HEK293 (cell line): ENCODE results near the gene RAB22A.

Experiments used
- CTCF ChIA-PET: fragments of 350-600 bp; formaldehyde crosslinking; extraction: SDS; loops from one replicate; lab custom pipeline; 2021; ENCODE audit warnings: antibody characterized with exemption; lab: Yijun Ruan, JAX
- POLR2A ChIA-PET: fragments of 300-600 bp; formaldehyde crosslinking; extraction: SDS; loops from one replicate; lab custom pipeline; 2020; ENCODE audit warnings: antibody characterized with exemption, inconsistent platforms; lab: Yijun Ruan, JAX
- H3K27ac ChIP-seq: fragments of 200-500 bp; sonication (Bioruptor generic); 2 replicates; pipeline ENCODE4 v1.5.1; 2014; ENCODE audit warnings: low read depth, low read length, control low read depth, inconsistent platforms; ENCODE audit errors: extremely low read depth
- H3K36me3 ChIP-seq, 2 experiments: fragments of 200-500 bp in 1 of 2; sonication (Bioruptor generic) in 1 of 2; 1 replicate in 1 of 2; 2 replicates in 1 of 2; pipeline ENCODE4 v1.5.1; 2014 to 2017; ENCODE audit warnings: inconsistent platforms in 2 of 2, low read length in 2 of 2; ENCODE audit not compliant: control insufficient read depth in 2 of 2, insufficient read depth in 1 of 2
- H3K4me1 ChIP-seq: fragments of 200-500 bp; sonication (Bioruptor generic); 2 replicates; pipeline ENCODE4 v1.5.1; 2014; ENCODE audit warnings: mild to moderate bottlenecking, low read length, inconsistent platforms; ENCODE audit not compliant: control insufficient read depth, insufficient read depth
- H3K4me3 ChIP-seq: 2 replicates; pipeline ENCODE4 v1.5.1; 2011; ENCODE audit warnings: low read depth, mild to moderate bottlenecking, control low read depth, low read length, moderate library complexity
- H3K9me3 ChIP-seq: fragments of 200-500 bp; sonication (Bioruptor generic); 2 replicates; pipeline ENCODE4 v1.5.1; 2014; ENCODE audit warnings: low read depth, low read length, inconsistent platforms; ENCODE audit not compliant: control insufficient read depth, insufficient read depth
- IKZF3 ChIP-seq: fragments of 450-650 bp; IDR thresholded peaks from 2 replicates; pipeline ENCODE4 v1.5.0; 2018; ENCODE audit warnings: missing biosample characterization, mild to moderate bottlenecking, missing genetic modification characterization, moderate library complexity
- KLF10 ChIP-seq: fragments of 450-650 bp; IDR thresholded peaks from 2 replicates; pipeline ENCODE4 v1.5.1; 2018; ENCODE audit warnings: missing biosample characterization, mild to moderate bottlenecking, missing genetic modification characterization
- KLF7 ChIP-seq: fragments of 450-650 bp; formaldehyde crosslinking; IDR thresholded peaks from 2 replicates; pipeline ENCODE4 v1.5.1; 2016; ENCODE audit warnings: missing biosample characterization, missing genetic modification characterization, borderline replicate concordance
- SALL2 ChIP-seq: fragments of 450-650 bp; formaldehyde crosslinking; IDR thresholded peaks from 2 replicates; pipeline ENCODE4 v1.5.0; 2017; ENCODE audit warnings: missing biosample characterization, mild to moderate bottlenecking, missing genetic modification characterization, borderline replicate concordance
- SP3 ChIP-seq: fragments of 450-650 bp; formaldehyde crosslinking; IDR thresholded peaks from 2 replicates; pipeline ENCODE4 v1.5.1; 2016; ENCODE audit warnings: missing biosample characterization, missing genetic modification characterization
- ZBTB1 ChIP-seq: fragments of 450-650 bp; formaldehyde crosslinking; IDR thresholded peaks from 2 replicates; pipeline ENCODE4 v1.5.1; 2016; ENCODE audit warnings: missing biosample characterization, missing genetic modification characterization
- ZNF214 ChIP-seq: fragments of 450-650 bp; formaldehyde crosslinking; IDR thresholded peaks from 2 replicates; pipeline ENCODE4 v1.5.1; 2017; ENCODE audit warnings: missing biosample characterization, mild to moderate bottlenecking, missing genetic modification characterization, borderline replicate concordance
- ZNF23 ChIP-seq: fragments of 450-650 bp; formaldehyde crosslinking; IDR thresholded peaks from 2 replicates; pipeline ENCODE4 v1.5.1; 2016; ENCODE audit warnings: missing biosample characterization, missing genetic modification characterization, borderline replicate concordance
- ZNF37A ChIP-seq: fragments of 450-650 bp; IDR thresholded peaks from 2 replicates; pipeline ENCODE4 v1.5.1; 2018; ENCODE audit warnings: missing biosample characterization, missing genetic modification characterization
- ZNF510 ChIP-seq: fragments of 450-650 bp; formaldehyde crosslinking; IDR thresholded peaks from 2 replicates; pipeline ENCODE4 v1.5.1; 2018; ENCODE audit warnings: mild to moderate bottlenecking, missing genetic modification characterization, missing biosample characterization; ENCODE audit not compliant: insufficient replicate concordance
- ZNF549 ChIP-seq: fragments of 450-650 bp; IDR thresholded peaks from 2 replicates; pipeline ENCODE4 v1.5.1; 2018; ENCODE audit warnings: missing biosample characterization, missing genetic modification characterization, mild to moderate bottlenecking, inconsistent platforms, moderate library complexity
- ZNF768 ChIP-seq: fragments of 450-650 bp; formaldehyde crosslinking; IDR thresholded peaks from 2 replicates; pipeline ENCODE4 v1.5.1; 2018; ENCODE audit warnings: missing biosample characterization, mild to moderate bottlenecking, missing genetic modification characterization
- ZNF830 ChIP-seq: fragments of 450-650 bp; IDR thresholded peaks from 2 replicates; pipeline ENCODE4 v1.5.0; 2018; ENCODE audit warnings: missing biosample characterization, missing genetic modification characterization, low read depth, mild to moderate bottlenecking, moderate library complexity
- ZNF843 ChIP-seq: fragments of 450-650 bp; formaldehyde crosslinking; IDR thresholded peaks from 2 replicates; pipeline ENCODE4 v1.5.1; 2016; ENCODE audit warnings: missing biosample characterization, missing genetic modification characterization
- TF ChIP-seq, protein P1 (sequence below): fragments of 450-650 bp; formaldehyde crosslinking; IDR thresholded peaks from 2 replicates; pipeline ENCODE4 v1.5.1; 2016; ENCODE audit warnings: missing biosample characterization, missing genetic modification characterization
- TF ChIP-seq, protein P2 (sequence below): fragments of 450-650 bp; formaldehyde crosslinking; conservative IDR thresholded peaks from 2 replicates; pipeline ENCODE4 v1.5.1; 2016; ENCODE audit warnings: low read depth, missing biosample characterization, missing genetic modification characterization
- TF ChIP-seq, protein P3 (sequence below): fragments of 450-650 bp; formaldehyde crosslinking; IDR thresholded peaks from 2 replicates; pipeline ENCODE4 v1.5.1; 2016; ENCODE audit warnings: missing biosample characterization, missing genetic modification characterization
- TF ChIP-seq, protein P4 (sequence below): fragments of 450-650 bp; formaldehyde crosslinking; IDR thresholded peaks from 2 replicates; pipeline ENCODE4 v1.5.1; 2016; ENCODE audit warnings: missing biosample characterization, missing genetic modification characterization
- TF ChIP-seq, protein P5 (sequence below): fragments of 450-650 bp; formaldehyde crosslinking; optimal IDR thresholded peaks from 2 replicates; pipeline ENCODE3; 2016; ENCODE audit warnings: missing biosample characterization, mild to moderate bottlenecking, missing genetic modification characterization
- TF ChIP-seq, protein P6 (sequence below): fragments of 450-650 bp; formaldehyde crosslinking; IDR thresholded peaks from 2 replicates; pipeline ENCODE4 v1.5.1; 2016; ENCODE audit warnings: missing biosample characterization, missing genetic modification characterization

The RAB22A gene, protein sequence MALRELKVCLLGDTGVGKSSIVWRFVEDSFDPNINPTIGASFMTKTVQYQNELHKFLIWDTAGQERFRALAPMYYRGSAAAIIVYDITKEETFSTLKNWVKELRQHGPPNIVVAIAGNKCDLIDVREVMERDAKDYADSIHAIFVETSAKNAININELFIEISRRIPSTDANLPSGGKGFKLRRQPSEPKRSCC

DNA sequence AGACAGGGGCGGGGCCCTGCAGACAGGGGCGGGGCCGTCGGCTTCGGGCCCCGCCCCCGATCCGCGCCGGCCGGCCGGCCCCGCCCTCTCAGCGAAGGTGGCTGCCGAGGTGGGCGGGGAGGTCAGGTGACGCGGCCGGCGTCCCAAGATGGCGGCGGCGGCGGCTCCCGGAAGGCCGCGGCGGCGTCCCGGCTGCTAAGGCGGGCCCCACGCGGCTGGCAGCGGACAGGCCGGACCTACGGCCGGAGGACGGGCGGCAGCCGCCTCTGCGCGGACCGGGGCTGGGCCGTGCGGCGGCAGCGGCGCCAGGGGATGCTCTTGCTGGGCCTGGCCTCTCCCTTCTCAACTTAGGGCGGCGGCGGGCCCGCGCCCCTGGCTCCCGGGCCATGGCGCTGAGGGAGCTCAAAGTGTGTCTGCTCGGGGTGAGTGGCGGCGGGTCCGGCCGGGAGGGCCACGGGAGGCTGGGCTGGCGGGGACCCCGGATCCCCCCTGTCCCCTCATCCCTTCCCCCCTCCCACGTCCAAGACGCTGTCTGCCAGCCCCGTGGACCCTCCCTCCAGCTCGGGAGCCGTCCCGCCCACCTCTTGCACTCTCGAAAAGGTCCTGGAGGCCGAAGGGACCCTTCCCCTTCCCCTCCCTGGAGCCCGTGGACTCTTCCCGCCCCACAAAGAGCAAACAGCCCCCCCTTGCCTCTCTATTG lies at the start of gene RAB22A:
Gene RAB22A (plus strand): TSS at position 125 of the 700 bp plus-strand sequence. CDS start 262 bp downstream, at position 387.
- CTCF ChIA-PET = interaction anchor here (1.1 kb wide), 1 partner anchor 589 kb away, joined by 3 read pairs; no protein-coding TSS in a partner anchor
- Histone ChIP-seq H3K4me1 (peaks cover 3% of the 10 kb centered on the region; the same call in 1 of the 2 replicates), H3K36me3 (peaks cover 0 to 25% of the 10 kb centered on the region in 2 experiments; a peak in 2 of 3 replicates), H3K27ac (peak within 1 kb of the TSS; percentile 87), H3K4me3 (peak within 1 kb of the TSS; percentile 87), H3K9me3 (no peaks in the 10 kb centered on the region)
- POLR2A ChIA-PET = interaction anchor here (0.6 to 1.3 kb wide), 7 partner anchors 12 to 697 kb away, joined by 3 to 5 read pairs (median 3); partner anchors contain the start of gene VAPB
- 0 out of 2 replicates have a peak, but pooled peaks have one; percentile 6 for TF ChIP-seq IKZF3 (tag by site-specific recombination)
- no peak for TF ChIP-seq ZBTB1 (tag by site-specific recombination)
- no peak for TF ChIP-seq ZNF23 (tag by site-specific recombination)
- TF ChIP-seq KLF7 (tag by site-specific recombination) = no peak
- TF ChIP-seq, protein P1, sequence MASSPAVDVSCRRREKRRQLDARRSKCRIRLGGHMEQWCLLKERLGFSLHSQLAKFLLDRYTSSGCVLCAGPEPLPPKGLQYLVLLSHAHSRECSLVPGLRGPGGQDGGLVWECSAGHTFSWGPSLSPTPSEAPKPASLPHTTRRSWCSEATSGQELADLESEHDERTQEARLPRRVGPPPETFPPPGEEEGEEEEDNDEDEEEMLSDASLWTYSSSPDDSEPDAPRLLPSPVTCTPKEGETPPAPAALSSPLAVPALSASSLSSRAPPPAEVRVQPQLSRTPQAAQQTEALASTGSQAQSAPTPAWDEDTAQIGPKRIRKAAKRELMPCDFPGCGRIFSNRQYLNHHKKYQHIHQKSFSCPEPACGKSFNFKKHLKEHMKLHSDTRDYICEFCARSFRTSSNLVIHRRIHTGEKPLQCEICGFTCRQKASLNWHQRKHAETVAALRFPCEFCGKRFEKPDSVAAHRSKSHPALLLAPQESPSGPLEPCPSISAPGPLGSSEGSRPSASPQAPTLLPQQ (tag by site-specific recombination) = peak; percentile 42; the same call in 1 of the 2 replicates
- no peak for TF ChIP-seq SALL2
- TF ChIP-seq, protein P2, sequence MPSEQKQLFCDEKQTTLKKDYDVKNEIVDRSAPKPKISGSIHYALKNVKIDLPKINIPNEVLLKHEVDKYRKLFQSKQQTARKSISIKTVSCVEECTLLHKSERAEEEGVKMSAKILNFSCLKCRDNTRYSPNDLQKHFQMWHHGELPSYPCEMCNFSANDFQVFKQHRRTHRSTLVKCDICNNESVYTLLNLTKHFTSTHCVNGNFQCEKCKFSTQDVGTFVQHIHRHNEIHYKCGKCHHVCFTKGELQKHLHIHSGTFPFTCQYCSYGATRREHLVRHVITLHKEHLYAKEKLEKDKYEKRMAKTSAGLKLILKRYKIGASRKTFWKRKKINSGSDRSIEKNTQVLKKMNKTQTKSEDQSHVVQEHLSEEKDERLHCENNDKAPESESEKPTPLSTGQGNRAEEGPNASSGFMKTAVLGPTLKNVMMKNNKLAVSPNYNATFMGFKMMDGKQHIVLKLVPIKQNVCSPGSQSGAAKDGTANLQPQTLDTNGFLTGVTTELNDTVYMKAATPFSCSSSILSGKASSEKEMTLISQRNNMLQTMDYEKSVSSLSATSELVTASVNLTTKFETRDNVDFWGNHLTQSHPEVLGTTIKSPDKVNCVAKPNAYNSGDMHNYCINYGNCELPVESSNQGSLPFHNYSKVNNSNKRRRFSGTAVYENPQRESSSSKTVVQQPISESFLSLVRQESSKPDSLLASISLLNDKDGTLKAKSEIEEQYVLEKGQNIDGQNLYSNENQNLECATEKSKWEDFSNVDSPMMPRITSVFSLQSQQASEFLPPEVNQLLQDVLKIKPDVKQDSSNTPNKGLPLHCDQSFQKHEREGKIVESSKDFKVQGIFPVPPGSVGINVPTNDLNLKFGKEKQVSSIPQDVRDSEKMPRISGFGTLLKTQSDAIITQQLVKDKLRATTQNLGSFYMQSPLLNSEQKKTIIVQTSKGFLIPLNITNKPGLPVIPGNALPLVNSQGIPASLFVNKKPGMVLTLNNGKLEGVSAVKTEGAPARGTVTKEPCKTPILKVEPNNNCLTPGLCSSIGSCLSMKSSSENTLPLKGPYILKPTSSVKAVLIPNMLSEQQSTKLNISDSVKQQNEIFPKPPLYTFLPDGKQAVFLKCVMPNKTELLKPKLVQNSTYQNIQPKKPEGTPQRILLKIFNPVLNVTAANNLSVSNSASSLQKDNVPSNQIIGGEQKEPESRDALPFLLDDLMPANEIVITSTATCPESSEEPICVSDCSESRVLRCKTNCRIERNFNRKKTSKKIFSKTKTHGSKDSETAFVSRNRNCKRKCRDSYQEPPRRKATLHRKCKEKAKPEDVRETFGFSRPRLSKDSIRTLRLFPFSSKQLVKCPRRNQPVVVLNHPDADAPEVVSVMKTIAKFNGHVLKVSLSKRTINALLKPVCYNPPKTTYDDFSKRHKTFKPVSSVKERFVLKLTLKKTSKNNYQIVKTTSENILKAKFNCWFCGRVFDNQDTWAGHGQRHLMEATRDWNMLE (tag by site-specific recombination) = no peak
- TF ChIP-seq, protein P3, sequence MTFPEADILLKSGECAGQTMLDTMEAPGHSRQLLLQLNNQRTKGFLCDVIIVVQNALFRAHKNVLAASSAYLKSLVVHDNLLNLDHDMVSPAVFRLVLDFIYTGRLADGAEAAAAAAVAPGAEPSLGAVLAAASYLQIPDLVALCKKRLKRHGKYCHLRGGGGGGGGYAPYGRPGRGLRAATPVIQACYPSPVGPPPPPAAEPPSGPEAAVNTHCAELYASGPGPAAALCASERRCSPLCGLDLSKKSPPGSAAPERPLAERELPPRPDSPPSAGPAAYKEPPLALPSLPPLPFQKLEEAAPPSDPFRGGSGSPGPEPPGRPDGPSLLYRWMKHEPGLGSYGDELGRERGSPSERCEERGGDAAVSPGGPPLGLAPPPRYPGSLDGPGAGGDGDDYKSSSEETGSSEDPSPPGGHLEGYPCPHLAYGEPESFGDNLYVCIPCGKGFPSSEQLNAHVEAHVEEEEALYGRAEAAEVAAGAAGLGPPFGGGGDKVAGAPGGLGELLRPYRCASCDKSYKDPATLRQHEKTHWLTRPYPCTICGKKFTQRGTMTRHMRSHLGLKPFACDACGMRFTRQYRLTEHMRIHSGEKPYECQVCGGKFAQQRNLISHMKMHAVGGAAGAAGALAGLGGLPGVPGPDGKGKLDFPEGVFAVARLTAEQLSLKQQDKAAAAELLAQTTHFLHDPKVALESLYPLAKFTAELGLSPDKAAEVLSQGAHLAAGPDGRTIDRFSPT (tag by site-specific recombination) = no peak
- peak; percentile 6; the same call in 1 of the 2 replicates for TF ChIP-seq KLF10 (tag by site-specific recombination)
- TF ChIP-seq ZNF549 = no peak
- no peak for TF ChIP-seq ZNF510 (tag by site-specific recombination)
- TF ChIP-seq ZNF768 (tag by site-specific recombination) = no peak
- TF ChIP-seq ZNF830 = no peak
- TF ChIP-seq ZNF843 (tag by site-specific recombination) = no peak
- TF ChIP-seq ZNF214 (tag by site-specific recombination) = no peak
- no peak for TF ChIP-seq ZNF37A (tag by site-specific recombination)
- peak; percentile 41; the same call in 1 of the 2 replicates for TF ChIP-seq SP3 (tag by site-specific recombination)
- TF ChIP-seq, protein P4, sequence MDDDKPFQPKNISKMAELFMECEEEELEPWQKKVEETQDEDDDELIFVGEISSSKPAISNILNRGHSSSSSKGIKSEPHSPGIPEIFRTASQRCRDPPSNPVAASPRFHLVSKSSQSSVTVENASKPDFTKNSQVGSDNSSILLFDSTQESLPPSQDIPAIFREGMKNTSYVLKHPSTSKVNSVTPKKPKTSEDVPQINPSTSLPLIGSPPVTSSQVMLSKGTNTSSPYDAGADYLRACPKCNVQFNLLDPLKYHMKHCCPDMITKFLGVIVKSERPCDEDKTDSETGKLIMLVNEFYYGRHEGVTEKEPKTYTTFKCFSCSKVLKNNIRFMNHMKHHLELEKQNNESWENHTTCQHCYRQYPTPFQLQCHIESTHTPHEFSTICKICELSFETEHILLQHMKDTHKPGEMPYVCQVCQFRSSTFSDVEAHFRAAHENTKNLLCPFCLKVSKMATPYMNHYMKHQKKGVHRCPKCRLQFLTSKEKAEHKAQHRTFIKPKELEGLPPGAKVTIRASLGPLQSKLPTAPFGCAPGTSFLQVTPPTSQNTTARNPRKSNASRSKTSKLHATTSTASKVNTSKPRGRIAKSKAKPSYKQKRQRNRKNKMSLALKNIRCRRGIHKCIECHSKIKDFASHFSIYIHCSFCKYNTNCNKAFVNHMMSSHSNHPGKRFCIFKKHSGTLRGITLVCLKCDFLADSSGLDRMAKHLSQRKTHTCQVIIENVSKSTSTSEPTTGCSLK (tag by site-specific recombination) = no peak
- TF ChIP-seq, protein P5, sequence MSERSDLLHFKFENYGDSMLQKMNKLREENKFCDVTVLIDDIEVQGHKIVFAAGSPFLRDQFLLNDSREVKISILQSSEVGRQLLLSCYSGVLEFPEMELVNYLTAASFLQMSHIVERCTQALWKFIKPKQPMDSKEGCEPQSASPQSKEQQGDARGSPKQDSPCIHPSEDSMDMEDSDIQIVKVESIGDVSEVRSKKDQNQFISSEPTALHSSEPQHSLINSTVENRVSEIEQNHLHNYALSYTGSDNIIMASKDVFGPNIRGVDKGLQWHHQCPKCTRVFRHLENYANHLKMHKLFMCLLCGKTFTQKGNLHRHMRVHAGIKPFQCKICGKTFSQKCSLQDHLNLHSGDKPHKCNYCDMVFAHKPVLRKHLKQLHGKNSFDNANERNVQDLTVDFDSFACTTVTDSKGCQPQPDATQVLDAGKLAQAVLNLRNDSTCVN = peak; percentile 33
- TF ChIP-seq, protein P6, sequence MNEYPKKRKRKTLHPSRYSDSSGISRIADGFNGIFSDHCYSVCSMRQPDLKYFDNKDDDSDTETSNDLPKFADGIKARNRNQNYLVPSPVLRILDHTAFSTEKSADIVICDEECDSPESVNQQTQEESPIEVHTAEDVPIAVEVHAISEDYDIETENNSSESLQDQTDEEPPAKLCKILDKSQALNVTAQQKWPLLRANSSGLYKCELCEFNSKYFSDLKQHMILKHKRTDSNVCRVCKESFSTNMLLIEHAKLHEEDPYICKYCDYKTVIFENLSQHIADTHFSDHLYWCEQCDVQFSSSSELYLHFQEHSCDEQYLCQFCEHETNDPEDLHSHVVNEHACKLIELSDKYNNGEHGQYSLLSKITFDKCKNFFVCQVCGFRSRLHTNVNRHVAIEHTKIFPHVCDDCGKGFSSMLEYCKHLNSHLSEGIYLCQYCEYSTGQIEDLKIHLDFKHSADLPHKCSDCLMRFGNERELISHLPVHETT (tag by site-specific recombination) = no peak
